Measurements from ENCODE around the gene WEE2. TPM values are rescaled to one million over a fixed set of nuclear protein-coding genes. Genes with fewer than 3 reads are reported as not detected.
A peak's percentile ranks its signal among the peaks of the same experiment; 100 is the strongest.
"Not testable (repeated sequence)": the region's sequence is repeated elsewhere in the genome, so short reads cannot be mapped to it uniquely, and the experiment has no call there.

The WEE2 gene
- polyA plus RNA-seq, 1 experiment = not detected

DNA sequence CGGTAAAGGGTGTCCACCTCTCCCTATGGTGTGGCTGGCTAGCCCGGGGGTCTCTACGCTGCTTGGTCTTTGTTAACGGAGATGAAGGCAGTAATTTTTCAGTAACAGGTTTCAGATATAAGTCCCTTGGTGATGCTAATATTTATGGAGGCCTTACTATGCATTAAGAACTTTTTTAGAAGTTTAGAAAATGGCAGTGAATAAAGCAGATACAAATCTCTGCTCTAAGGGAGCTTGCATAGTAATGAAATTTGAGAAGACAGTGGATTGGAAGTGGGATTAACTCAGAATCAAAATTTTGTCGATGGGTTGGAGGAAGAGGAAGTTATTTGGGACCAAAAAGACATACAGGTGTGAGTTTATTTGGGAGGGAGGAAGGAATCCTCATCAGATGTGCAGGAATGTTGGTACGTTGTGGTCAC lies 30.4 kb downstream of the WEE2 start:
- DNase-seq (ENCODE audit: low read depth) = no peak
- ChIA-PET POLR2A (no interaction called here), CTCF (interaction anchor here (0.7 to 2.3 kb wide), 17 partner anchors 9 to 810 kb away, joined by 3 to 17 read pairs (median 5); partner anchors contain the start of gene TAS2R4)
- H3K27me3 ChIP-seq (ENCODE audit: control insufficient read depth, insufficient read depth, low read length) = no peaks in the 10 kb centered on the region
- H3K36me3 ChIP-seq (ENCODE audit: control insufficient read depth, insufficient read depth, low read length) = peaks cover 6% of the 10 kb centered on the region
- peak overlapping the region; percentile 88 for H3K4me3 ChIP-seq (ENCODE audit: low read depth, low read length)
- TF ChIP-seq, protein P1, sequence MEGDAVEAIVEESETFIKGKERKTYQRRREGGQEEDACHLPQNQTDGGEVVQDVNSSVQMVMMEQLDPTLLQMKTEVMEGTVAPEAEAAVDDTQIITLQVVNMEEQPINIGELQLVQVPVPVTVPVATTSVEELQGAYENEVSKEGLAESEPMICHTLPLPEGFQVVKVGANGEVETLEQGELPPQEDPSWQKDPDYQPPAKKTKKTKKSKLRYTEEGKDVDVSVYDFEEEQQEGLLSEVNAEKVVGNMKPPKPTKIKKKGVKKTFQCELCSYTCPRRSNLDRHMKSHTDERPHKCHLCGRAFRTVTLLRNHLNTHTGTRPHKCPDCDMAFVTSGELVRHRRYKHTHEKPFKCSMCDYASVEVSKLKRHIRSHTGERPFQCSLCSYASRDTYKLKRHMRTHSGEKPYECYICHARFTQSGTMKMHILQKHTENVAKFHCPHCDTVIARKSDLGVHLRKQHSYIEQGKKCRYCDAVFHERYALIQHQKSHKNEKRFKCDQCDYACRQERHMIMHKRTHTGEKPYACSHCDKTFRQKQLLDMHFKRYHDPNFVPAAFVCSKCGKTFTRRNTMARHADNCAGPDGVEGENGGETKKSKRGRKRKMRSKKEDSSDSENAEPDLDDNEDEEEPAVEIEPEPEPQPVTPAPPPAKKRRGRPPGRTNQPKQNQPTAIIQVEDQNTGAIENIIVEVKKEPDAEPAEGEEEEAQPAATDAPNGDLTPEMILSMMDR (IDR thresholded peaks at IDR 0.05; ENCODE audit: insufficient read depth, low read depth, low read length) = peak; percentile 27; the same call in 1 of the 2 replicates

DNA sequence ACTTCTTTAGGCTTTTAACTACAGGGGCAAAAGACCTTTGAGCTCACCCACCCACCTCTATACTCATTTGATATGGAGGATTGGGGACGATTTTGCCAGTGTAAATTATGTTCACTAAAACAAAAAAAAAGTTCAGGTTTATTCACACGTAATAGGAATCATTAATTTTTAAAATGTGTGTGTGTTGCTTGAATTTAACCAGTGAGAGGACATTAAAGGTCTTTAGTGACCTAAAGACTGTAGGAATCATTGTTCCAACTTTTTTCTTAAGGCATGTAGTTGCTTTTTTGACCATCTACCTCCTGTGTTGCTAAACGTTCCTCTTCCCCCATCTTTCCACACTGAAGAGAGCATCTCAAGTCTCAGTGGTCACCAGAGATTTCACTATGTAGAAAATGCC lies 31.1 kb downstream of the WEE2 start:
- TF ChIP-seq, protein P1 (IDR thresholded peaks at IDR 0.05; ENCODE audit: insufficient read depth, low read depth, low read length) = no peak
- CTCF ChIA-PET = interaction anchor here (1.1 to 2.3 kb wide), 4 partner anchors 9 to 22 kb away, joined by 3 to 17 read pairs (median 10); no protein-coding TSS in a partner anchor
- no peak for DNase-seq (ENCODE audit: low read depth)
- no peaks in the 10 kb centered on the region for H3K27me3 ChIP-seq (ENCODE audit: control insufficient read depth, insufficient read depth, low read length)
- peak overlapping the region; percentile 88 for H3K4me3 ChIP-seq (ENCODE audit: low read depth, low read length)
- POLR2A ChIA-PET = no interaction called here
- peaks cover 8% of the 10 kb centered on the region for H3K36me3 ChIP-seq (ENCODE audit: control insufficient read depth, insufficient read depth, low read length)

DNA sequence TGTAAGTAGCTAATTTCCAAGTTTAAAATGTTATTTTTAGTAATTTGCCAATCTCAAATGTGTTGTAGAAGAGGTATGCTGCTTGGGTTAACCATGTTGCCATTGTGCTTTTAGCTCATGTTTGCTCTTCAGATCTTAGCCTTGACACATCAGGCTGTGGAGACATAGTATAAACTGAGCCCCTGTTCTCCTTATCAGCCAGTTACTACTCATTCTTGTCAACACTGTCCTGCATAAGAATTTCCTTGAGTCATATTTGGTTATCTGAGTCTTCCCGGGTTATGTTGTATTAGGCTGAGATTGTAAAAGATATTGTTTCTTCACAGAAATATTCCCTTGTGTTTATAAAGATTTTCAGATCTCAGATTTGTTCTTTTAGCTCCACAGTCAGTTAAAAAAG lies 34.1 kb downstream of the WEE2 start:
- TF ChIP-seq, protein P1 (IDR thresholded peaks at IDR 0.05; ENCODE audit: insufficient read depth, low read depth, low read length) = no peak
- Histone ChIP-seq H3K36me3 (ENCODE audit: control insufficient read depth, insufficient read depth, low read length) (peaks cover 11% of the 10 kb centered on the region), H3K27me3 (ENCODE audit: control insufficient read depth, insufficient read depth, low read length) (no peaks in the 10 kb centered on the region), H3K4me3 (ENCODE audit: low read depth, low read length) (no peak overlapping the region)
- ChIA-PET POLR2A (no interaction called here), CTCF (interaction anchor here (1.6 kb wide), 1 partner anchor 15 kb away, joined by 4 read pairs; no protein-coding TSS in a partner anchor)
- DNase-seq (ENCODE audit: low read depth) = no peak

DNA sequence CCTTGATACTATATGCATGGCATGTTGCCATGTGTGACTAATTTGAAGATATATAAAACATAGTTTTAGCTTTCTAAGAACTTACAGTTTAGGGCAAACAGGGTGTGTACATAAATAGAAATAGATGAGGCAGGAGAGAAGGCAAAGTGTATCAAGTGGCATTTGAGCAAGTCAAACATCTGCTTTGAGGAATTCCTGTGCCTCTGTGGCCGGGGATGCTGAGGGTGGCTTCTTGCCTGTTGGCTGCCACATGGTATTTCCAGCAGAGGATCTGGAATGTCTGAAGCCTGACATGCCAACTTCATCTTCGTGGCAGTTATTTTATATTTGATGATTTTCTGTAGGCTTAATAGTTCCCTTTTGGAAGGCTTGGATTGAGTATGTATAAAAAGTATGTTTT lies 36.0 kb downstream of the WEE2 start:
- POLR2A ChIA-PET = no interaction called here
- no peak overlapping the region for H3K4me3 ChIP-seq (ENCODE audit: low read depth, low read length)
- H3K36me3 ChIP-seq (ENCODE audit: control insufficient read depth, insufficient read depth, low read length) = peaks cover 15% of the 10 kb centered on the region
- CTCF ChIA-PET = no interaction called here
- no peak for DNase-seq (ENCODE audit: low read depth)
- TF ChIP-seq, protein P1 (IDR thresholded peaks at IDR 0.05; ENCODE audit: insufficient read depth, low read depth, low read length) = no peak
- H3K27me3 ChIP-seq (ENCODE audit: control insufficient read depth, insufficient read depth, low read length) = no peaks in the 10 kb centered on the region

DNA sequence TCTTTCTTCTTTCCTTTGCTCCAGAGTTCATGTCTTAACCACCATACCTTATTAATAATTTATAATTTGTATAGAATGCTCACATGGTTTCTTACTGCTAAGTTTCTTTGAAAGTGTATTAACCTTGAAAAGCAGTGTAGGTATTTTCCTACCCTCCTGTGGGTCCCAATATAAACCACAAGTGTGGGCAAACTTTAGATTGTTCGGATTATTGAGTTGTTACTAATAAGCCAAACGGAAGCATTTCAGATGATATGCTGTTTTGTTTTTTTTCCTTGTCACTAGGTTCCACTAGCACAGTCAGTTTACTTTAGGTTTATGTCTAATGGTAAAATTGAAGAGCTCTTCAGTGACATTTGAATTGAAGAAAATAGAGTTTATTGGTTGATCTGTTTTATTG lies 40.2 kb downstream of the WEE2 start:
- Histone ChIP-seq H3K27me3 (ENCODE audit: control insufficient read depth, insufficient read depth, low read length) (no peaks in the 10 kb centered on the region), H3K4me3 (ENCODE audit: low read depth, low read length) (no peak overlapping the region), H3K36me3 (ENCODE audit: control insufficient read depth, insufficient read depth, low read length) (peaks cover 21% of the 10 kb centered on the region)
- no peak for DNase-seq (ENCODE audit: low read depth)
- ChIA-PET POLR2A (no interaction called here), CTCF (interaction anchor here (3.4 kb wide), 1 partner anchor 10 kb away, joined by 17 read pairs; the partner anchor contains the start of gene SSBP1)
- TF ChIP-seq, protein P1 (IDR thresholded peaks at IDR 0.05; ENCODE audit: insufficient read depth, low read depth, low read length) = no peak

DNA sequence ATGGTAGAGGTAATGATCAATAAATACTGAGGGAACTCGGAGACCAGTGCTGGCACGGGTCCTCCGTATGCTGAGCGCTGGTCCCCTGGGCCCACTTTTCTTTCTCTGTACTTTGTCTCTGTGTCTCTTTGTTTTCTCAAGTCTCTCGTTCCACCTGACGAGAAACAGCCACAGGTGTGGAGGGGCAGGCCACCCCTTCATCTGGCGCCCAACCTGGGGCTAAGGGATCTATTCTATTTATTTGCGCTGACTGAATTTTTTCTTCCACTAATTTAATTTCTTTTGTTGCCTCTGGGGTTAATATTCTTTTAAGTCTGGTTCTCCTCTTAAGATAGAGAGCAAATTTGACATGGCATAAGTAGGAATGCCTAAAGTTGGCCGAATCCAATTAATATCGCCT lies 43.8 kb downstream of the WEE2 start:
- H3K36me3 ChIP-seq (ENCODE audit: control insufficient read depth, insufficient read depth, low read length) = peaks cover 16% of the 10 kb centered on the region
- H3K27me3 ChIP-seq (ENCODE audit: control insufficient read depth, insufficient read depth, low read length); CTCF ChIA-PET; DNase-seq (ENCODE audit: low read depth); POLR2A ChIA-PET; H3K4me3 ChIP-seq (ENCODE audit: low read depth, low read length): not testable (repeated sequence)

All from BJ (cell line).